Measurements from ENCODE around the gene CBY3.
A peak's percentile ranks its signal among the peaks of the same experiment; 100 is the strongest.
"Not testable (repeated sequence)": the region's sequence is repeated elsewhere in the genome, so short reads cannot be mapped to it uniquely, and the experiment has no call there.

The CBY3 gene

GRCh38 chr5:179649166-179649703 lies 31.6 kb downstream of the CBY3 start:
- not testable (repeated sequence) for DNase-seq, H3K27me3 ChIP-seq, H3K4me1 ChIP-seq

GRCh38 chr5:179648410-179648809 lies 32.4 kb downstream of the CBY3 start:
- TF ChIP-seq CTCF (IDR thresholded peaks at IDR 0.05; ENCODE audit: low read depth, low read length), result no peak
- no peak overlapping the region for H3K4me3 ChIP-seq (ENCODE audit: low read depth, low read length)
- H3K9me3 ChIP-seq, result no peaks in the 10 kb centered on the region
- no peaks in the 10 kb centered on the region for H3K4me1 ChIP-seq
- H3K36me3 ChIP-seq, result no peaks in the 10 kb centered on the region
- no peak for DNase-seq
- no peaks in the 10 kb centered on the region for H3K27me3 ChIP-seq

More at GRCh38 chr5:179649166-179649703, 31.6 kb downstream of the CBY3 start:
- not testable (repeated sequence) for H3K9me3 ChIP-seq; H3K36me3 ChIP-seq; H3K4me3 ChIP-seq (ENCODE audit: low read depth, low read length)

- not testable (repeated sequence) for DNase-seq; H3K4me3 ChIP-seq (ENCODE audit: low read depth, low read length); H3K9me3 ChIP-seq; H3K4me1 ChIP-seq; H3K36me3 ChIP-seq; H3K27me3 ChIP-seq
These were observed 36.1 kb downstream of the CBY3 start for GRCh38 chr5:179644766-179645165.

GRCh38 chr5:179643141-179643920 lies 37.5 kb downstream of the CBY3 start:
- H3K4me3 ChIP-seq (ENCODE audit: low read depth, low read length); H3K27me3 ChIP-seq; H3K36me3 ChIP-seq; H3K4me1 ChIP-seq; DNase-seq; H3K9me3 ChIP-seq: not testable (repeated sequence)

GRCh38 chr5:179642626-179643025 lies 38.2 kb downstream of the CBY3 start:
- H3K27me3 ChIP-seq; H3K36me3 ChIP-seq; H3K4me3 ChIP-seq (ENCODE audit: low read depth, low read length); H3K4me1 ChIP-seq; H3K9me3 ChIP-seq; DNase-seq: not testable (repeated sequence)

GRCh38 chr5:179641745-179642144 lies 39.1 kb downstream of the CBY3 start:
- not testable (repeated sequence) for H3K4me1 ChIP-seq; H3K27me3 ChIP-seq; H3K9me3 ChIP-seq; H3K4me3 ChIP-seq (ENCODE audit: low read depth, low read length); DNase-seq; H3K36me3 ChIP-seq

- not testable (repeated sequence) for H3K36me3 ChIP-seq; DNase-seq; H3K4me1 ChIP-seq; H3K27me3 ChIP-seq; H3K4me3 ChIP-seq (ENCODE audit: low read depth, low read length); H3K9me3 ChIP-seq
These were observed 41.5 kb downstream of the CBY3 start for GRCh38 chr5:179639296-179639695.

GRCh38 chr5:179634370-179635172 lies 46.3 kb downstream of the CBY3 start:
- not testable (repeated sequence) for H3K4me3 ChIP-seq (ENCODE audit: low read depth, low read length); H3K9me3 ChIP-seq; DNase-seq; H3K4me1 ChIP-seq; H3K36me3 ChIP-seq; H3K27me3 ChIP-seq

GRCh38 chr5:179633501-179634369 lies 47.1 kb downstream of the CBY3 start:
- H3K36me3 ChIP-seq, H3K9me3 ChIP-seq, DNase-seq, H3K27me3 ChIP-seq, H3K4me1 ChIP-seq: not testable (repeated sequence)
- peak overlapping the region; percentile 26; the same call in 1 of the 2 replicates for H3K4me3 ChIP-seq (ENCODE audit: low read depth, low read length)
